HG03442 (cell line): ENCODE data around the gene RAP1GDS1.
"Not testable (repeated sequence)": the region's sequence is repeated elsewhere in the genome, so short reads cannot be mapped to it uniquely, and the experiment has no call there.

Experiments
- ATAC-seq: cut with Tn5 transposase; IDR thresholded peaks from one replicate; pipeline ENCODE4 v1.9.1; 2021; ENCODE audit warnings: mild to moderate bottlenecking, moderate library complexity; ENCODE audit not compliant: unreplicated experiment

Gene RAP1GDS1

GRCh38 chr4:98476891-98477290 lies 215.7 kb downstream of the RAP1GDS1 start:
- no peak for ATAC-seq

GRCh38 chr4:98479590-98479989 lies 218.4 kb downstream of the RAP1GDS1 start:
- ATAC-seq, result not testable (repeated sequence)

GRCh38 chr4:98480535-98480934 lies 219.4 kb downstream of the RAP1GDS1 start:
- no peak for ATAC-seq

- no peak for ATAC-seq
Observed at GRCh38 chr4:98481167-98481566, 220.0 kb downstream of the RAP1GDS1 start.

- peak; percentile 8 for ATAC-seq
Observed at GRCh38 chr4:98482503-98482846, 221.3 kb downstream of the RAP1GDS1 start.

GRCh38 chr4:98482847-98483806 lies 221.9 kb downstream of the RAP1GDS1 start:
- ATAC-seq, result peak; percentile 97

- ATAC-seq, result no peak
Observed at GRCh38 chr4:98484031-98484430, 222.8 kb downstream of the RAP1GDS1 start.

GRCh38 chr4:98485816-98486345 lies 224.7 kb downstream of the RAP1GDS1 start:
- no peak for ATAC-seq

- ATAC-seq, result no peak
Observed at GRCh38 chr4:98490251-98490650, 229.1 kb downstream of the RAP1GDS1 start.

- ATAC-seq, result no peak
Observed at GRCh38 chr4:98491899-98492559, 230.8 kb downstream of the RAP1GDS1 start.

- ATAC-seq, result peak; percentile 80
Observed at GRCh38 chr4:98493296-98493695, 232.1 kb downstream of the RAP1GDS1 start.
